HepG2 (cell line): ENCODE results near the gene NXPH1. TPM values are rescaled to one million over a fixed set of nuclear protein-coding genes. Genes with fewer than 3 reads are reported as not detected.

Experiments
- ATAC-seq: fragments of 200-7000 bp; cut with Tn5 transposase; 3 replicates; pipeline ENCODE4 v1.9.1; 2020; ENCODE audit warnings: mild to moderate bottlenecking, moderate library complexity
- BruUV-seq: library from RNA; stranded (reverse); fragments of 400-500 nt; replicated peaks from 2 replicates; lab custom pipeline; 2021; lab: Mats Ljungman, UMichigan
- CTCF ChIA-PET: fragments of 300-600 bp; formaldehyde crosslinking; extraction: SDS; loops from one replicate; lab custom pipeline; 2021; ENCODE audit warnings: low total read pairs, inconsistent platforms, low intra/inter-chr PET ratio; lab: Yijun Ruan, JAX
- POLR2A ChIA-PET: fragments of 350-600 bp; sonication (Branson Sonifier 250); formaldehyde crosslinking; loops from one replicate; lab custom pipeline; 2020; ENCODE audit warnings: antibody characterized with exemption, inconsistent platforms; lab: Yijun Ruan, JAX
- DNase-seq: peaks from one replicate; pipeline ENCODE4 v3.0.0-alpha.2; 2015; ENCODE audit warnings: low spot score
- FAIRE-seq: peaks from 3 replicates; lab custom pipeline; 2011; peaks lifted over from hg19 to GRCh38; lab: Jason Lieb, UNC
- H2AFZ ChIP-seq: one replicate; pipeline ENCODE4 v1.6.1; 2011; ENCODE audit warnings: low read length, inconsistent platforms
- H3K27ac ChIP-seq: fragments of 300-600 bp; 3 replicates; pipeline ENCODE4 v1.8.0; 2011; ENCODE audit warnings: mixed run types, mild to moderate bottlenecking, mixed read lengths, low read length, inconsistent platforms; ENCODE audit not compliant: insufficient read depth; ENCODE audit errors: extremely low read length
- H3K27me3 ChIP-seq, 2 experiments: fragments of 200-600 bp in 1 of 2; 2 replicates in 1 of 2; 3 replicates in 1 of 2; pipeline versions ENCODE4 v1.6.0 to v1.8.0; 2011; ENCODE audit warnings: low read length in 2 of 2, mild to moderate bottlenecking in 2 of 2, moderate library complexity in 2 of 2, inconsistent platforms in 1 of 2; ENCODE audit not compliant: insufficient read depth in 2 of 2, control insufficient read depth in 1 of 2
- H3K36me3 ChIP-seq, 2 experiments: fragments of 200-600 bp in 1 of 2; replicated peaks in 1 of 2; 2 replicates in 1 of 2; 3 replicates in 1 of 2; pipeline versions ENCODE4 v1.5.1 to v1.8.0; 2011; ENCODE audit warnings: low read length in 2 of 2, inconsistent platforms in 1 of 2; ENCODE audit not compliant: insufficient read depth in 2 of 2, control insufficient read depth in 1 of 2
- H3K4me1 ChIP-seq: 2 replicates; pipeline ENCODE4 v1.5.1; 2012; ENCODE audit warnings: low read length, inconsistent platforms; ENCODE audit not compliant: insufficient read depth
- H3K4me2 ChIP-seq: 2 replicates; pipeline ENCODE4 v1.6.0; 2011; ENCODE audit warnings: low read depth, low read length, inconsistent platforms
- H3K4me3 ChIP-seq, 3 experiments: fragments of 200-600 bp in 1 of 3; sonication (generic), shearing (Covaris generic) in 1 of 3; replicated peaks in 1 of 3; 2 replicates each; pipeline ENCODE4 v1.5.1; 2011 to 2016; ENCODE audit warnings: low read length in 3 of 3, inconsistent platforms in 2 of 3, low read depth in 2 of 3, mild to moderate bottlenecking in 2 of 3, control low read depth in 1 of 3, mixed read lengths in 1 of 3; ENCODE audit not compliant: insufficient read depth in 1 of 3
- H3K79me2 ChIP-seq: one replicate; pipeline ENCODE4 v1.6.1; 2011; ENCODE audit warnings: low read length, inconsistent platforms; ENCODE audit not compliant: insufficient read depth
- H3K9ac ChIP-seq: 2 replicates; pipeline ENCODE4 v1.6.0; 2011; ENCODE audit warnings: mild to moderate bottlenecking, low read depth, low read length, inconsistent platforms; ENCODE audit not compliant: insufficient read depth
- H3K9me3 ChIP-seq: 2 replicates; pipeline ENCODE4 v1.5.1; 2012; ENCODE audit warnings: mild to moderate bottlenecking, low read length
- H4K20me1 ChIP-seq: 2 replicates; pipeline ENCODE4 v1.6.0; 2011; ENCODE audit warnings: inconsistent platforms, mild to moderate bottlenecking, low read length, moderate library complexity; ENCODE audit not compliant: insufficient read depth
- ATF3 ChIP-seq: sonication (generic); formaldehyde crosslinking; IDR thresholded peaks from 2 replicates; pipeline ENCODE4 v1.4.0; 2020; ENCODE audit warnings: missing genetic modification reagents
- DPF2 ChIP-seq: sonication (generic); formaldehyde crosslinking; IDR thresholded peaks from 2 replicates; pipeline ENCODE4 v1.4.0; 2020; ENCODE audit warnings: mild to moderate bottlenecking, low read depth, missing genetic modification reagents, borderline replicate concordance
- ESRRA ChIP-seq: sonication (generic); formaldehyde crosslinking; IDR thresholded peaks from 2 replicates; pipeline ENCODE4 v1.5.1; 2020; ENCODE audit warnings: mild to moderate bottlenecking, low read depth, missing genetic modification reagents
- GRHL1 ChIP-seq: sonication (generic); formaldehyde crosslinking; conservative IDR thresholded peaks from 2 replicates; pipeline ENCODE4 v1.8.0; 2022; ENCODE audit warnings: missing genetic modification reagents
- KLF12 ChIP-seq: sonication (generic); formaldehyde crosslinking; IDR thresholded peaks from 2 replicates; pipeline ENCODE4 v1.4.0; 2020; ENCODE audit warnings: missing genetic modification reagents, borderline replicate concordance
- MIXL1 ChIP-seq: IDR thresholded peaks from 2 replicates; pipeline ENCODE4 v1.6.1; 2016
- NR2F2 ChIP-seq: IDR thresholded peaks from 2 replicates; pipeline ENCODE4 v1.6.1; 2012; ENCODE audit warnings: low read depth, inconsistent platforms, borderline replicate concordance
- PHF8 ChIP-seq: sonication (generic); formaldehyde crosslinking; IDR thresholded peaks from 2 replicates; pipeline ENCODE4 v1.5.0; 2020; ENCODE audit warnings: missing genetic modification reagents
- RORA ChIP-seq: sonication (generic); formaldehyde crosslinking; IDR thresholded peaks from 2 replicates; pipeline ENCODE4 v1.5.0; 2020; ENCODE audit warnings: mild to moderate bottlenecking, missing genetic modification reagents, moderate library complexity
- TEAD3 ChIP-seq: optimal IDR thresholded peaks from 2 replicates; pipeline ENCODE3; 2016; ENCODE audit warnings: borderline replicate concordance
- ZFP82 ChIP-seq: sonication (generic); formaldehyde crosslinking; IDR thresholded peaks from 2 replicates; pipeline ENCODE4 v1.5.1; 2020; ENCODE audit warnings: mild to moderate bottlenecking, missing genetic modification reagents, borderline replicate concordance
- ZNF7 ChIP-seq: IDR thresholded peaks from 2 replicates; pipeline ENCODE4 v1.6.1; 2016; ENCODE audit warnings: missing biosample characterization, missing genetic modification reagents
- ZNF773 ChIP-seq: sonication (generic); formaldehyde crosslinking; IDR thresholded peaks from 2 replicates; pipeline ENCODE4 v1.4.0; 2020; ENCODE audit warnings: missing genetic modification reagents, borderline replicate concordance
- WGBS: methylation state at CpG from one replicate; pipeline ENCODE4 v1.1.6; 2017; ENCODE audit warnings: low lambda C conversion rate; 5-methylcytosine and 5-hydroxymethylcytosine counted together
- in situ Hi-C: cut with HindIII; loops from 2 replicates; pipeline ENCODE4 v1.10.0; 2017; ENCODE audit warnings: low pct_unique_long_range_greater_than_20kb; ENCODE audit not compliant: extremely low pct_ligation_motif_present
- intact Hi-C: fragments of 100-400 bp; cut with micrococcal nuclease; formaldehyde crosslinking; loops from one replicate; pipeline ENCODE4 v1.10.0; 2022; ENCODE audit not compliant: unreplicated experiment
- polyA plus RNA-seq, 8 experiments: library from polyadenylated mRNA; depleted of rRNA in 3 of 8; stranded (reverse) in 7 of 8; unstranded in 1 of 8; fragments of >200 nt; fragmentation: Illumina TruSeq in 4 of 8; extraction: Trizol in 4 of 8; gene quantifications; 2 replicates each; pipeline versions ENCODE4 v1.2.1 to v1.2.3, GENCODE V29; 2011 to 2016; ENCODE audit warnings: low read depth in 4 of 8, missing spikeins in 1 of 8, mixed read lengths in 1 of 8; ENCODE audit not compliant: insufficient read depth in 1 of 8
- total RNA-seq, 5 experiments: library from RNA; depleted of rRNA; stranded (reverse); fragments of >200 nt; fragmentation: Illumina TruSeq; extraction: Trizol; gene quantifications; 2 replicates each; pipeline ENCODE4 v1.2.3, GENCODE V29; 2016; ENCODE audit warnings: low read depth in 1 of 5

The NXPH1 gene
- total and polyA plus RNA-seq, 2 of the 13 experiments (the other 11 are each of a cell fraction or from before 2014, with no cell fraction given) = not detected

- TF ChIP-seq ZNF773 (CRISPR knock-in tag) = no peak
- no peak for TF ChIP-seq GRHL1 (CRISPR knock-in tag)
- no peak for TF ChIP-seq MIXL1 (CRISPR knock-in tag)
- TF ChIP-seq KLF12 (CRISPR knock-in tag) = no peak
These were observed 204.7 kb downstream of the NXPH1 start (continued) for GRCh38 chr7:8638076-8638475.

GRCh38 chr7:8639668-8640067, 206.3 kb downstream of the NXPH1 start:
- BruUV-seq = no TSS peak
- no peaks in the 10 kb centered on the region for H3K79me2 ChIP-seq
- H2AFZ ChIP-seq = no peak overlapping the region
- H3K4me3 ChIP-seq = no peak overlapping the region
- H4K20me1 ChIP-seq = no peaks in the 10 kb centered on the region
- WGBS = 0% methylated on average over 5 of the region's 5 CpGs
- DNase-seq (no peak), FAIRE-seq (no peak), ATAC-seq (no peak)
- in situ Hi-C loops (no loop called here), intact Hi-C loops (no loop called here)
- CTCF ChIA-PET = no interaction called here
- H3K27ac ChIP-seq = no peak overlapping the region
- H3K4me2 ChIP-seq = no peak overlapping the region
- no peak overlapping the region for H3K9ac ChIP-seq
- H3K27me3 ChIP-seq = no peaks in the 10 kb centered on the region
- no peaks in the 10 kb centered on the region for H3K9me3 ChIP-seq
- POLR2A ChIA-PET = no interaction called here
- H3K4me1 ChIP-seq = no peaks in the 10 kb centered on the region
- H3K36me3 ChIP-seq = no peaks in the 10 kb centered on the region
- TF ChIP-seq ATF3 (CRISPR knock-in tag) (no peak), ESRRA (CRISPR knock-in tag) (no peak), PHF8 (CRISPR knock-in tag) (no peak), ZNF7 (CRISPR knock-in tag) (no peak), NR2F2 (no peak), ZFP82 (CRISPR knock-in tag) (no peak), DPF2 (CRISPR knock-in tag) (no peak), RORA (no peak), TEAD3 (no peak)
